NCI-H2227 (cell line): Measurements from ENCODE around the gene GNPDA1.
A peak's percentile ranks its signal among the peaks of the same experiment; 100 is the strongest.
"Not testable (repeated sequence)": the region's sequence is repeated elsewhere in the genome, so short reads cannot be mapped to it uniquely, and the experiment has no call there.

ENCODE experiments used
- DNase-seq: peaks from one replicate; lab custom pipeline; 2025; ENCODE audit not compliant: unreplicated experiment; lab: John Stamatoyannopoulos, UW

GNPDA1 gene

GRCh38 chr5:142012792-142013388 is at the start of gene GNPDA1:
GNPDA1 (minus strand) TSS chr5:142013027; CDS start chr5:142012035, 992 bp downstream.
- DNase-seq, result peak; percentile 82

- DNase-seq, result no peak
Observed at GRCh38 chr5:142059304-142059940, 46.6 kb upstream of the GNPDA1 start.

- no peak for DNase-seq
Observed at GRCh38 chr5:142057697-142058056, 44.9 kb upstream of the GNPDA1 start.

GRCh38 chr5:142056816-142057696 is 44.2 kb upstream of the GNPDA1 start:
- no peak for DNase-seq

GRCh38 chr5:142055301-142055700 is 42.5 kb upstream of the GNPDA1 start:
- DNase-seq, result no peak

GRCh38 chr5:142053426-142054151 is 40.8 kb upstream of the GNPDA1 start:
- no peak for DNase-seq

GRCh38 chr5:142052026-142052425 is 39.2 kb upstream of the GNPDA1 start:
- not testable (repeated sequence) for DNase-seq

- DNase-seq, result no peak
Observed at GRCh38 chr5:142048272-142048671, 35.4 kb upstream of the GNPDA1 start.

GRCh38 chr5:142046191-142046590 is 33.4 kb upstream of the GNPDA1 start:
- no peak for DNase-seq

- not testable (repeated sequence) for DNase-seq
Observed at GRCh38 chr5:142040881-142041280, 28.1 kb upstream of the GNPDA1 start.

- DNase-seq, result no peak
Observed at GRCh38 chr5:142040285-142040684, 27.5 kb upstream of the GNPDA1 start.

GRCh38 chr5:142038735-142039134 is 25.9 kb upstream of the GNPDA1 start:
- no peak for DNase-seq

- DNase-seq, result not testable (repeated sequence)
Observed at GRCh38 chr5:142037599-142037998, 24.8 kb upstream of the GNPDA1 start.

- no peak for DNase-seq
Observed at GRCh38 chr5:142036918-142037317, 24.1 kb upstream of the GNPDA1 start.

GRCh38 chr5:142034994-142035393 is 22.2 kb upstream of the GNPDA1 start:
- DNase-seq, result no peak

GRCh38 chr5:142033632-142034567 is 21.1 kb upstream of the GNPDA1 start:
- not testable (repeated sequence) for DNase-seq

GRCh38 chr5:142032747-142033631 is 20.2 kb upstream of the GNPDA1 start:
- peak; percentile 30 for DNase-seq

GRCh38 chr5:142032150-142032549 is 19.3 kb upstream of the GNPDA1 start:
- no peak for DNase-seq

- no peak for DNase-seq
Observed at GRCh38 chr5:142025637-142026036, 12.8 kb upstream of the GNPDA1 start.
